Body of pancreas (tissue), 4 donors: Measurements from ENCODE around the gene UQCRH.

Experiments used
- POLR2A ChIP-seq, 3 donors: fragments of 450-650 bp; IDR thresholded peaks; one replicate each; pipeline ENCODE4 v1.6.1; 2016; ENCODE audit warnings: antibody characterized with exemption in 3 of 3, mild to moderate bottlenecking in 2 of 3
- TF ChIP-seq, protein P1 (sequence below), 7 experiments: fragments of 450-650 bp in 4 of 7; fragments of 200-600 bp in 3 of 7; sonication (generic) in 3 of 7; IDR thresholded peaks; one replicate each; pipeline ENCODE4 v1.5.1; 2016 to 2019; ENCODE audit warnings: antibody characterized with exemption in 7 of 7

DNA sequence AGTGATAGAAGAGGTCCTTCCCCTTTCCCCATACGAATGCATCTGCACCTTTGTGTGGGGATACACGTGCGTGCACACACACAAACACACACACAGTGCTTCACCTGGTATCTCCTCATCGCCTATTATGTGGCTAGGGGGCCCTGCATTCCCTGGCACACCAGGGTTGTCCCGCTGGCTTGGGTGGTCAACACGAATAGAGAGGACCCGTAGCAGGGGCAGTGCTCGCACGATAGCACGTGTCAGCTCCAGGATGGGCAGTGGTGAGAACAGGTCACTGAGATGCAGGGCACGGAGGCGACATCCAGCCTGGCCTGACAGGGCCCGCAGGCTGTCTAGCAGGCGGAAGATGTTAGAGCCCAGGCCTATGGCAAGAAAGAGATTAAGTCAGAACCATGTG is 22.5 kb upstream of the UQCRH start:
- TF ChIP-seq, protein P1, sequence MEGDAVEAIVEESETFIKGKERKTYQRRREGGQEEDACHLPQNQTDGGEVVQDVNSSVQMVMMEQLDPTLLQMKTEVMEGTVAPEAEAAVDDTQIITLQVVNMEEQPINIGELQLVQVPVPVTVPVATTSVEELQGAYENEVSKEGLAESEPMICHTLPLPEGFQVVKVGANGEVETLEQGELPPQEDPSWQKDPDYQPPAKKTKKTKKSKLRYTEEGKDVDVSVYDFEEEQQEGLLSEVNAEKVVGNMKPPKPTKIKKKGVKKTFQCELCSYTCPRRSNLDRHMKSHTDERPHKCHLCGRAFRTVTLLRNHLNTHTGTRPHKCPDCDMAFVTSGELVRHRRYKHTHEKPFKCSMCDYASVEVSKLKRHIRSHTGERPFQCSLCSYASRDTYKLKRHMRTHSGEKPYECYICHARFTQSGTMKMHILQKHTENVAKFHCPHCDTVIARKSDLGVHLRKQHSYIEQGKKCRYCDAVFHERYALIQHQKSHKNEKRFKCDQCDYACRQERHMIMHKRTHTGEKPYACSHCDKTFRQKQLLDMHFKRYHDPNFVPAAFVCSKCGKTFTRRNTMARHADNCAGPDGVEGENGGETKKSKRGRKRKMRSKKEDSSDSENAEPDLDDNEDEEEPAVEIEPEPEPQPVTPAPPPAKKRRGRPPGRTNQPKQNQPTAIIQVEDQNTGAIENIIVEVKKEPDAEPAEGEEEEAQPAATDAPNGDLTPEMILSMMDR (IDR thresholded peaks at IDR 0.05), result no peak
- no peak for TF ChIP-seq POLR2A (IDR thresholded peaks at IDR 0.05)
